H9 (cell line): ENCODE data around the gene DCP1A. TPM values are rescaled to one million over a fixed set of nuclear protein-coding genes. Genes with fewer than 3 reads are reported as not detected.

Experiments used
- DNase-seq: peaks from one replicate; pipeline ENCODE4 v3.0.0-alpha.2; 2017
- H2AFZ ChIP-seq: one replicate; pipeline ENCODE4 v1.6.1; 2013; ENCODE audit warnings: mild to moderate bottlenecking, low read length, control low read depth, moderate library complexity
- H2AK5ac ChIP-seq: 2 replicates; pipeline ENCODE4 v1.6.1; 2013; ENCODE audit warnings: low read length, control low read depth, mixed read lengths; ENCODE audit not compliant: insufficient read length
- H2BK120ac ChIP-seq: one replicate; pipeline ENCODE4 v1.6.1; 2013; ENCODE audit warnings: low read depth, mild to moderate bottlenecking, low read length, control low read depth, inconsistent platforms; ENCODE audit not compliant: poor library complexity, severe bottlenecking
- H2BK12ac ChIP-seq: 2 replicates; pipeline ENCODE4 v1.6.1; 2013; ENCODE audit warnings: low read length, control low read depth, mixed read lengths, low read depth; ENCODE audit not compliant: insufficient read length
- H2BK15ac ChIP-seq: 2 replicates; pipeline ENCODE4 v1.6.1; 2013; ENCODE audit warnings: low read depth, low read length, control low read depth
- H2BK20ac ChIP-seq: one replicate; pipeline ENCODE4 v1.6.1; 2013; ENCODE audit warnings: low read depth, mild to moderate bottlenecking, low read length, control low read depth, inconsistent platforms; ENCODE audit not compliant: poor library complexity, severe bottlenecking
- H2BK5ac ChIP-seq: 2 replicates; pipeline ENCODE4 v1.6.1; 2013; ENCODE audit warnings: low read length, control low read depth, mixed read lengths; ENCODE audit not compliant: insufficient read length
- H3K14ac ChIP-seq: 2 replicates; pipeline ENCODE4 v1.6.1; 2013; ENCODE audit warnings: low read length, control low read depth; ENCODE audit not compliant: insufficient read depth
- H3K18ac ChIP-seq: 2 replicates; pipeline ENCODE4 v1.6.1; 2013; ENCODE audit warnings: low read depth, mild to moderate bottlenecking, mixed read lengths, low read length, control low read depth; ENCODE audit not compliant: insufficient read length
- H3K23ac ChIP-seq: 2 replicates; pipeline ENCODE4 v1.6.1; 2013; ENCODE audit warnings: low read length, control low read depth, mixed read lengths, low read depth; ENCODE audit not compliant: insufficient read length
- H3K23me2 ChIP-seq: 2 replicates; pipeline ENCODE4 v1.6.1; 2013; ENCODE audit warnings: low read depth, mild to moderate bottlenecking, mixed read lengths, low read length, control low read depth; ENCODE audit not compliant: insufficient read length, poor library complexity, severe bottlenecking
- H3K27ac ChIP-seq: 2 replicates; pipeline ENCODE4 v1.5.1; 2013; ENCODE audit warnings: low read length, control low read depth, mixed read lengths, low read depth; ENCODE audit not compliant: insufficient read length
- H3K27me3 ChIP-seq: 2 replicates; pipeline ENCODE4 v1.6.1; 2013; ENCODE audit warnings: low read length, control low read depth, inconsistent platforms; ENCODE audit not compliant: insufficient read depth
- H3K4ac ChIP-seq: 2 replicates; pipeline ENCODE4 v1.6.1; 2013; ENCODE audit warnings: low read depth, mild to moderate bottlenecking, control low read depth, inconsistent platforms, low read length, moderate library complexity
- H3K4me1 ChIP-seq: 2 replicates; pipeline ENCODE4 v1.6.1; 2013; ENCODE audit warnings: low read length, control low read depth, inconsistent platforms; ENCODE audit not compliant: insufficient read depth
- H3K4me2 ChIP-seq: 2 replicates; pipeline ENCODE4 v1.6.1; 2013; ENCODE audit warnings: low read length, control low read depth, mixed read lengths; ENCODE audit not compliant: insufficient read length, insufficient read depth
- H3K56ac ChIP-seq: 2 replicates; pipeline ENCODE4 v1.6.1; 2013; ENCODE audit warnings: low read depth, mild to moderate bottlenecking, mixed read lengths, low read length, control low read depth; ENCODE audit not compliant: insufficient read length
- H3K79me1 ChIP-seq: 2 replicates; pipeline ENCODE4 v1.6.1; 2013; ENCODE audit warnings: low read depth, mild to moderate bottlenecking, moderate library complexity, low read length, control low read depth, inconsistent platforms; ENCODE audit not compliant: insufficient read depth, poor library complexity, severe bottlenecking
- H3K79me2 ChIP-seq: 2 replicates; pipeline ENCODE4 v1.6.1; 2013; ENCODE audit warnings: low read length, control low read depth, inconsistent platforms; ENCODE audit not compliant: insufficient read depth
- H3K9ac ChIP-seq: 2 replicates; pipeline ENCODE4 v1.6.1; 2013; ENCODE audit warnings: low read length, control low read depth, mixed read lengths; ENCODE audit not compliant: insufficient read length; ENCODE audit errors: extremely low read depth
- H3K9me3 ChIP-seq: one replicate; pipeline ENCODE4 v1.6.1; 2013; ENCODE audit warnings: low read depth, low read length, inconsistent platforms; ENCODE audit not compliant: control insufficient read depth
- H3T11ph ChIP-seq: one replicate; pipeline ENCODE4 v1.6.1; 2013; ENCODE audit warnings: mild to moderate bottlenecking, low read length, control low read depth, inconsistent platforms
- H4K20me1 ChIP-seq: one replicate; pipeline ENCODE4 v1.6.1; 2013; ENCODE audit not compliant: control insufficient read depth, insufficient read length, insufficient read depth
- H4K5ac ChIP-seq: 2 replicates; pipeline ENCODE4 v1.6.1; 2013; ENCODE audit warnings: low read depth, mild to moderate bottlenecking, mixed read lengths, low read length, control low read depth; ENCODE audit not compliant: insufficient read length
- H4K8ac ChIP-seq: replicated peaks from 2 replicates; pipeline ENCODE4 v1.6.1; 2013; ENCODE audit warnings: low read length, control low read depth, mixed read lengths, low read depth; ENCODE audit not compliant: insufficient read length
- H4K91ac ChIP-seq: 2 replicates; pipeline ENCODE4 v1.6.1; 2013; ENCODE audit warnings: low read depth, mild to moderate bottlenecking, moderate library complexity, mixed read lengths, low read length, control low read depth; ENCODE audit not compliant: insufficient read length
- H3K27ac Mint-ChIP-seq, 3 experiments: 2 replicates in 2 of 3; 3 replicates in 1 of 3; pipeline ENCODE4 v1.8.0; 2020 to 2021; ENCODE audit warnings: mixed read lengths in 3 of 3, mild to moderate bottlenecking in 1 of 3, moderate library complexity in 1 of 3
- H3K27me3 Mint-ChIP-seq: 2 replicates; pipeline ENCODE4 v1.8.0; 2021; ENCODE audit warnings: low read depth, mild to moderate bottlenecking, moderate library complexity, mixed read lengths
- H3K36me3 Mint-ChIP-seq, 3 experiments: 2 replicates in 2 of 3; 3 replicates in 1 of 3; pipeline ENCODE4 v1.8.0; 2020 to 2021; ENCODE audit warnings: low read depth in 3 of 3, mixed read lengths in 3 of 3; ENCODE audit not compliant: insufficient read depth in 1 of 3
- H3K4me1 Mint-ChIP-seq, 2 experiments: 2 replicates each; pipeline ENCODE4 v1.8.0; 2020; ENCODE audit warnings: mixed read lengths in 2 of 2
- H3K4me3 Mint-ChIP-seq, 2 experiments: 2 replicates in 1 of 2; 3 replicates in 1 of 2; pipeline ENCODE4 v1.8.0; 2020 to 2021; ENCODE audit warnings: mild to moderate bottlenecking in 2 of 2, mixed read lengths in 2 of 2, moderate library complexity in 1 of 2
- H3K9me3 Mint-ChIP-seq, 2 experiments: 2 replicates in 1 of 2; 3 replicates in 1 of 2; pipeline ENCODE4 v1.8.0; 2020; ENCODE audit warnings: mild to moderate bottlenecking in 2 of 2, mixed read lengths in 2 of 2, moderate library complexity in 1 of 2
- CTCF ChIP-seq: fragments of 200-600 bp; sonication (generic); conservative IDR thresholded peaks from 3 replicates; pipeline ENCODE4 v1.8.0; 2021; ENCODE audit warnings: antibody characterized with exemption, mild to moderate bottlenecking
- WGBS: extraction: QIAGEN DNeasy Blood & Tissue Kit; methylation state at CpG from one replicate; pipeline ENCODE4 v1.1.7; 2013; ENCODE audit warnings: missing lambda C conversion rate, low lambda C conversion rate, mixed read lengths; ENCODE audit not compliant: insufficient read length; ENCODE audit errors: extremely low coverage; 5-methylcytosine and 5-hydroxymethylcytosine counted together
- total RNA-seq: library from RNA; stranded (reverse); gene quantifications from 2 replicates; pipeline ENCODE4 v1.2.1, GENCODE V29; 2021

The DCP1A gene
- total RNA-seq, 1 experiment from 2014 or later: 17.8 TPM

GRCh38 chr3:53234841-53235232 lies 112.5 kb downstream of the DCP1A start:
- H3K23ac ChIP-seq: no peak overlapping the region
- H3K14ac ChIP-seq: no peak overlapping the region
- no peak overlapping the region for H4K8ac ChIP-seq
- H4K91ac ChIP-seq: no peak overlapping the region
- no peaks in the 10 kb centered on the region for H3K23me2 ChIP-seq
- H3K56ac ChIP-seq: no peak overlapping the region
- no peaks in the 10 kb centered on the region for H3K79me2 ChIP-seq
- H2AK5ac ChIP-seq: no peak overlapping the region
- Mint-ChIP-seq H3K4me1 (peaks cover 4 to 9% of the 10 kb centered on the region in 2 experiments; a peak in 3 of 4 replicates), H3K9me3 (no peaks in the 10 kb centered on the region), H3K4me3 (no peak overlapping the region), H3K27me3 (no peaks in the 10 kb centered on the region), H3K36me3 (peaks cover 69 to 93% (median 86%) of the 10 kb centered on the region in 3 experiments), H3K27ac (peak overlapping the region in 1 of 3 experiments; percentile 33; a peak in 1 of 7 replicates)
- no peak overlapping the region for H2BK20ac ChIP-seq
- DNase-seq: no peak
- no peak overlapping the region for H2BK12ac ChIP-seq
- no peak overlapping the region for H2AFZ ChIP-seq
- H2BK5ac ChIP-seq: no peak overlapping the region
- no peak overlapping the region for H3K27ac ChIP-seq
- no CpG with 5 or more reads among the region's 10 CpGs for WGBS
- no peaks in the 10 kb centered on the region for H3K27me3 ChIP-seq
- H4K5ac ChIP-seq: no peak overlapping the region
- no peak overlapping the region for H3T11ph ChIP-seq
- no peak overlapping the region for H3K18ac ChIP-seq
- H4K20me1 ChIP-seq: peaks cover 2% of the 10 kb centered on the region
- H3K4me1 ChIP-seq: no peaks in the 10 kb centered on the region
- no peak overlapping the region for H2BK120ac ChIP-seq
- peaks cover 4% of the 10 kb centered on the region for H3K79me1 ChIP-seq
- no peak overlapping the region for H3K4ac ChIP-seq
- H3K4me2 ChIP-seq: no peak overlapping the region
- TF ChIP-seq CTCF: no peak
- H2BK15ac ChIP-seq: no peak overlapping the region
- no peaks in the 10 kb centered on the region for H3K9me3 ChIP-seq
- no peak overlapping the region for H3K9ac ChIP-seq
